A673 (cell line): Measurements from ENCODE around the gene RCVRN. TPM values are rescaled to one million over a fixed set of nuclear protein-coding genes. Genes with fewer than 3 reads are reported as not detected.

Experiments
- BruUV-seq: library from RNA; stranded (reverse); fragments of 400-500 nt; replicated peaks from 2 replicates; lab custom pipeline; 2021; lab: Mats Ljungman, UMichigan
- CTCF ChIA-PET: fragments of 300-600 bp; sonication (Branson Sonifier 250); formaldehyde crosslinking; loops from one replicate; lab custom pipeline; 2022; ENCODE audit warnings: antibody characterized with exemption; lab: Charles Lee
- POLR2A ChIA-PET: fragments of 300-600 bp; sonication (Branson Sonifier 250); formaldehyde crosslinking; loops from one replicate; lab custom pipeline; 2022; ENCODE audit warnings: antibody characterized with exemption; ENCODE audit not compliant: low non-redundant PET; lab: Charles Lee
- DNase-seq: peaks from one replicate; pipeline ENCODE4 v3.0.0-alpha.2; 2015; ENCODE audit warnings: low spot score
- H3K27ac ChIP-seq: fragments of 200-600 bp; sonication (generic); 2 replicates; pipeline ENCODE4 v1.5.1; 2016; ENCODE audit warnings: mixed run types, low read depth, mild to moderate bottlenecking, mixed read lengths, antibody characterized with exemption, low read length; ENCODE audit not compliant: poor library complexity, severe bottlenecking
- H3K27me3 ChIP-seq: fragments of 200-600 bp; sonication (generic); replicated peaks from 2 replicates; pipeline ENCODE4 v1.6.1; 2017; ENCODE audit warnings: mixed run types, low read depth, mild to moderate bottlenecking, mixed read lengths, antibody characterized with exemption, low read length; ENCODE audit not compliant: insufficient read depth, poor library complexity
- H3K36me3 ChIP-seq: fragments of 200-600 bp; sonication (generic); 2 replicates; pipeline ENCODE4 v1.6.1; 2016; ENCODE audit warnings: mixed run types, mild to moderate bottlenecking, mixed read lengths, antibody characterized with exemption, low read length; ENCODE audit not compliant: insufficient read depth, poor library complexity, severe bottlenecking
- H3K4me1 ChIP-seq: fragments of 200-600 bp; sonication (generic); 2 replicates; pipeline ENCODE4 v1.6.1; 2017; ENCODE audit warnings: mixed run types, mild to moderate bottlenecking, mixed read lengths, antibody characterized with exemption, low read length; ENCODE audit not compliant: insufficient read depth, poor library complexity, severe bottlenecking
- H3K4me3 ChIP-seq: fragments of 200-600 bp; sonication (generic); 2 replicates; pipeline ENCODE4 v1.5.1; 2016; ENCODE audit warnings: low read depth, mixed run types, mild to moderate bottlenecking, mixed read lengths, low read length; ENCODE audit not compliant: poor library complexity, severe bottlenecking
- H3K9me3 ChIP-seq: fragments of 200-600 bp; sonication (generic); 2 replicates; pipeline ENCODE4 v1.6.1; 2016; ENCODE audit warnings: mixed run types, low read depth, mild to moderate bottlenecking, mixed read lengths, antibody characterized with exemption, low read length; ENCODE audit not compliant: poor library complexity, severe bottlenecking
- EZH2 ChIP-seq: fragments of 200-600 bp; sonication (generic); IDR thresholded peaks from 2 replicates; pipeline ENCODE4 v1.6.1; 2017; ENCODE audit warnings: borderline replicate concordance, low read depth, mild to moderate bottlenecking, mixed read lengths, antibody characterized with exemption, low read length; ENCODE audit not compliant: poor library complexity, severe bottlenecking
- intact Hi-C: fragments of 100-400 bp; cut with micrococcal nuclease; formaldehyde crosslinking; loops from one replicate; pipeline ENCODE4 v1.10.0; 2022; ENCODE audit not compliant: unreplicated experiment
- total RNA-seq: library from RNA; stranded (reverse); gene quantifications from 2 replicates; pipeline ENCODE4 v1.2.3, GENCODE V29; 2021
- TF ChIP-seq, protein P1 (sequence below): fragments of 300-800, 200-600 bp; sonication (generic); conservative IDR thresholded peaks from 2 replicates; pipeline ENCODE4 v1.5.1; 2017; ENCODE audit warnings: low read depth, mild to moderate bottlenecking, antibody characterized with exemption, low read length, moderate library complexity, mixed read lengths

Gene RCVRN
- total RNA-seq, 1 experiment from 2014 or later = not detected

DNA sequence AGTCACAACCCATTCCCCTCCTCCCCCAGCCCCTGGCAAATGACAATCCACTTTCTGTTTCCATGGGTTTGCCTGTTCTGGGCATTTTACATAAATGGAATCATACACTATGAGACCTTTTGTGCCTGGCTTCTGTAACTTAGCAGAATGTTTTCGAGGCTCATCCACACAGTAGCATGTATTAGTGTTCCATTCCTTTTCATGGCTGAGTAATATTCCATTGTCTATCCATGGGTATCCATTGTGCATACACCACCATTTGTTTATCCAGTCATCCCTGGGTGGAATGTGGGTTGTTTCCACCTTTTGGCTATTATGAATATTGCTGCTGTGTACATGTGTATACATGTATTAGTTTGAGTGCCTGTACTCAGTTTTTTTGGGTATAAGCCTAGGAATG is 33.7 kb upstream of the RCVRN start:
- TF ChIP-seq EZH2 = no peak
- TF ChIP-seq, protein P1, sequence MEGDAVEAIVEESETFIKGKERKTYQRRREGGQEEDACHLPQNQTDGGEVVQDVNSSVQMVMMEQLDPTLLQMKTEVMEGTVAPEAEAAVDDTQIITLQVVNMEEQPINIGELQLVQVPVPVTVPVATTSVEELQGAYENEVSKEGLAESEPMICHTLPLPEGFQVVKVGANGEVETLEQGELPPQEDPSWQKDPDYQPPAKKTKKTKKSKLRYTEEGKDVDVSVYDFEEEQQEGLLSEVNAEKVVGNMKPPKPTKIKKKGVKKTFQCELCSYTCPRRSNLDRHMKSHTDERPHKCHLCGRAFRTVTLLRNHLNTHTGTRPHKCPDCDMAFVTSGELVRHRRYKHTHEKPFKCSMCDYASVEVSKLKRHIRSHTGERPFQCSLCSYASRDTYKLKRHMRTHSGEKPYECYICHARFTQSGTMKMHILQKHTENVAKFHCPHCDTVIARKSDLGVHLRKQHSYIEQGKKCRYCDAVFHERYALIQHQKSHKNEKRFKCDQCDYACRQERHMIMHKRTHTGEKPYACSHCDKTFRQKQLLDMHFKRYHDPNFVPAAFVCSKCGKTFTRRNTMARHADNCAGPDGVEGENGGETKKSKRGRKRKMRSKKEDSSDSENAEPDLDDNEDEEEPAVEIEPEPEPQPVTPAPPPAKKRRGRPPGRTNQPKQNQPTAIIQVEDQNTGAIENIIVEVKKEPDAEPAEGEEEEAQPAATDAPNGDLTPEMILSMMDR = no peak
- no TSS peak for BruUV-seq
- no peaks in the 10 kb centered on the region for H3K36me3 ChIP-seq
- no peak overlapping the region for H3K27ac ChIP-seq
- no peak for DNase-seq
- H3K9me3 ChIP-seq = no peaks in the 10 kb centered on the region
- POLR2A ChIA-PET = no interaction called here
- intact Hi-C loops = no loop called here
- no peaks in the 10 kb centered on the region for H3K27me3 ChIP-seq
- CTCF ChIA-PET = interaction anchor here (0.6 kb wide), 1 partner anchor 679 kb away, joined by 5 read pairs; no protein-coding TSS in a partner anchor
- no peaks in the 10 kb centered on the region for H3K4me1 ChIP-seq
- no peak overlapping the region for H3K4me3 ChIP-seq

DNA sequence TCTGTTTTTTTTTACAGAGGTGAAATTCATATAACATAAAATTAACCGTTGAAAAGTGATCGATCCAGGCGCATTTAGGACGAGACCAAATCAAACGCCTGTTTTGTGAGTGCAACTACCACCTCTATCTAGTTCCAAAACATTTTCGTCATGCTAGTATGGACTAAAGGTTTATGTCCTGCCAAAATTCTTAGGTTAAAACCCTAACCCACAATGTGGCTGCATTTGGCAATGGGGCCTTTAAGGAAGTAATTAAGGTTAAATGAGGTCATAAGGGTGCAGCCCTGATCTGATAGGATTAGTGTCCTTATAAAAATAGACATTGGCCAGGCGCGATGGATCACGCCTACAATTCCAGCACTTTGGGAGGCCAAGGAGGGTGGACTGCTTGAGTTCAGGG is 32.8 kb upstream of the RCVRN start:
- Histone ChIP-seq H3K9me3 (no peaks in the 10 kb centered on the region), H3K27me3 (no peaks in the 10 kb centered on the region), H3K27ac (no peak overlapping the region), H3K36me3 (no peaks in the 10 kb centered on the region), H3K4me3 (no peak overlapping the region), H3K4me1 (no peaks in the 10 kb centered on the region)
- no TSS peak for BruUV-seq
- ChIA-PET CTCF (no interaction called here), POLR2A (no interaction called here)
- no peak for TF ChIP-seq EZH2
- TF ChIP-seq, protein P1 = no peak
- intact Hi-C loops = no loop called here
- no peak for DNase-seq

DNA sequence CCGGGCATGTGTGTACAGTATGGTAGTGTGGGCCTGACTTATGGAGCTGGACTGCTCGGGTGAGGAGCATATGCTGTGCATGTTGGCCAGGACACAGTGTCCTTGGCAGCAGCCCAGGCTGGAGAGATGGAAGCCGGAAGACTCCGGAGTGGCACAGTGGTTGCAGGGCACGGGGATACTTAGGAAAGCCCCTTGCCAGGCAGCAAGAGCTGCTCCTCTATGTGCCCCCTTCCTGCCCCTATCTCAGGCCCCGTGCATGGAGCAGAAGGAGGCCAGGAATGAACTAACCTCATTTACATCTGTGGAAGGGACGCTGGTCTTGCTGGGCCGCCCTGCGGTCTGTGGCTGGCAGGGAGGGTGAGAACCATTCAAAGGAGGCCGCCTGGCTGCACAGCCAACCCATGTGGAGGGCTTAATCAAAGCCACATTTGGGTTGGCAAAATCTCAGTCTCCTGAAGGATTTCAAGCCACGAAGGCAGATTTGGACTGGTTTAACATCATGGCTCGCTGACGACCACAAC is 32.2 kb upstream of the RCVRN start:
- H3K27ac ChIP-seq = no peak overlapping the region
- no peak for DNase-seq
- H3K4me1 ChIP-seq = no peaks in the 10 kb centered on the region
- H3K36me3 ChIP-seq = no peaks in the 10 kb centered on the region
- intact Hi-C loops = no loop called here
- H3K4me3 ChIP-seq = no peak overlapping the region
- H3K27me3 ChIP-seq = no peaks in the 10 kb centered on the region
- BruUV-seq = no TSS peak
- ChIA-PET POLR2A (no interaction called here), CTCF (no interaction called here)
- TF ChIP-seq, protein P1 = no peak
- H3K9me3 ChIP-seq = no peaks in the 10 kb centered on the region
